Dermis microvascular lymphatic vessel endothelial cell (primary cell): ENCODE data around the gene CHCHD2. TPM values are rescaled to one million over a fixed set of nuclear protein-coding genes. Genes with fewer than 3 reads are reported as not detected.
"Not testable (repeated sequence)": the region's sequence is repeated elsewhere in the genome, so short reads cannot be mapped to it uniquely, and the experiment has no call there.

Source experiments
- DNase-seq, 2 donors: peaks; one replicate each; pipeline versions ENCODE4 v3.0.0 to v3.0.0-alpha.2; 2010; ENCODE audit warnings: low read depth in 2 of 2
- total RNA-seq: library from RNA; depleted of rRNA; stranded (reverse); fragments of >200 nt; gene quantifications from 2 replicates; pipeline ENCODE4 v1.2.1, GENCODE V29; 2014

The CHCHD2 gene, protein sequence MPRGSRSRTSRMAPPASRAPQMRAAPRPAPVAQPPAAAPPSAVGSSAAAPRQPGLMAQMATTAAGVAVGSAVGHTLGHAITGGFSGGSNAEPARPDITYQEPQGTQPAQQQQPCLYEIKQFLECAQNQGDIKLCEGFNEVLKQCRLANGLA
- total RNA-seq, result 237 and 295 TPM in 2 replicates

DNA sequence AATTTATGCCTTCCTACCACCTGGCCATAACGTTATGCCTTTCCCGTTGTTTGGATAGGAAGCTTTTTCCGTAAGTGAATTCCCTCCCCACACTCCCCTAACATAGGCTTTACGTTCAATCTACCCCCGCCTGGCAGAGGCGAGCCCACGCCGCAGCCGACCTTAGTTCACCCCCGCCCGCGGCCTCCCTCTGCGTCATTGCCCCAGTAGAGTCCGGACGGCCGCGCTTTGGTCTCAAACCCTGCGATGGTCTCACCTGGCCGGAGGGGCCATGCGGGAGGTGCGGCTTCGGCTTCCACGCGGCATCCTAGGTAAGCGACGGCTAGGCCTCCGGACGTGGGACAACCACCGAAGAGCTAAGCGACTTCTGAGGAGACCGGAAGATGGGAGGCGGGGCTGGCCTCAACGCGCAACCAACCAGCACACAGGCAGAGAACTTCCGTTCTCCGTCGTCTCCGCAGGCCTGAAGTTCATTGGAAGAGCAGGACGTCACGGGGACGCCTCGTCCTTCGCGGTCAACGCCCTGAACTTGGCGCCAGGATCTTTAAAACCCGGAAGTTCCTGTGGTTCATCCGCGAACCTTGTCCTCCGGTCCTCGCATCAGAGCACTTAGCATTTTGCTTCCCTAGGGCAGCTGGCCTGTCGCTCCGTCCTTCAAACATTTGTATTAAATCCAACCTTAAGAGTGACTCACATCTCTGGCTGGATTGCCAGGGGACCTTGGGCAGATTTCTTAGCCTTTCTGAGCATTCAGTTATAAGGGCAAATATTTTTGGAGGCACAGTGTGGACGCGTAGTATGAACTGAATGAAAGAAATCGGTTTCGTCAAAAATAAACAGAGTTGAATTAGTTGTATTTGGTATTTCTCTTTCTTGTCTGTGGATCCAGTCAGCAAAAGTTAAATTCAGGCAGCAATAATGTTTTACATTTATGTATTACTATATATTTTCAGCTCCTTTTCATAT, at the start of gene CHCHD2:
CHCHD2 (minus strand) TSS at position 369 of the 966 bp plus-strand sequence; CDS start at position 306, 63 bp downstream.
- peak; percentile 98 to 99 for DNase-seq

- not testable (repeated sequence) for DNase-seq
These were observed 24.8 kb upstream of the CHCHD2 start for GRCh38 chr7:56131062-56131461.

GRCh38 chr7:56127241-56127975, 21.1 kb upstream of the CHCHD2 start:
- DNase-seq, result no peak

GRCh38 chr7:56125831-56126230, 19.6 kb upstream of the CHCHD2 start:
- no peak for DNase-seq

GRCh38 chr7:56124981-56125380, 18.7 kb upstream of the CHCHD2 start:
- no peak for DNase-seq

GRCh38 chr7:56121440-56121839, 15.2 kb upstream of the CHCHD2 start:
- no peak for DNase-seq

DNA sequence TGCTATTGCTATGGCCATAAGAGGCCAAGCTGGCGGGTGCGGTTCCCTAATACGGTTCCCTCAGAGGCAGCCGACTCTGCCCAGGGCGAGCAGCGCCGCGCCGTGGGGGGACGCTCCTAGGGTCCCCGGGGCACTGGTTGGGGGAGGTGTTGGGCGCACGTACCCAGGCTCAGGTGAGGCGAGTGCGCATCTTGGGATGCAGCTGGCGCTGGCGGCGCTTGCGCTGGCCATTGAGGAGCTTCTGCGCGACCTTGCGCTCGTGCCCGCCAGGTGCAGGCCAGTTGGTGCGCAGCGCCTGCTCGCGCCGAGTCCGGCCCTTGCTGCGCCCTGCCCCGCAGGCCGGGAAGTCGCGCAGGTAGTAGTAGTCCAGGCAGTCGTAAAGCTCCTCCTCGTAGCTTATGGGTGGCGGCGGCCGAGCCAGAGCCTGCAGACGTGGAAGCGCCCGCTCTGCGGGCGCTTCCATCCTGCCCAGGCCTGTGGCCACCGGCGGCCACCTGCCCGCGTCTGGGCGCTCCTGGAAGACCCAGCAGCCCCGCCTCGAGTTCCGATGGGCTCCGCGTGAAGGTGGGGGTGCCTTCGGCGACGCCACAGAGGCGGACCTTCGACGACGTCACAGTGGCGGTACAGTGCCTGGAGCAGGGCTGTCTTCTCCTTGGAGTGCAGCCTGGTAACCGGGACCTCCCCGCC, 9.7 kb upstream of the CHCHD2 start, which contains the start of gene NUPR2:
NUPR2 (minus strand) TSS at position 566 of the 687 bp plus-strand sequence; CDS start at position 463, 103 bp downstream.
- no peak for DNase-seq

- DNase-seq, result not testable (repeated sequence)
These were observed 6.0 kb upstream of the CHCHD2 start for GRCh38 chr7:56112244-56112643.

DNA sequence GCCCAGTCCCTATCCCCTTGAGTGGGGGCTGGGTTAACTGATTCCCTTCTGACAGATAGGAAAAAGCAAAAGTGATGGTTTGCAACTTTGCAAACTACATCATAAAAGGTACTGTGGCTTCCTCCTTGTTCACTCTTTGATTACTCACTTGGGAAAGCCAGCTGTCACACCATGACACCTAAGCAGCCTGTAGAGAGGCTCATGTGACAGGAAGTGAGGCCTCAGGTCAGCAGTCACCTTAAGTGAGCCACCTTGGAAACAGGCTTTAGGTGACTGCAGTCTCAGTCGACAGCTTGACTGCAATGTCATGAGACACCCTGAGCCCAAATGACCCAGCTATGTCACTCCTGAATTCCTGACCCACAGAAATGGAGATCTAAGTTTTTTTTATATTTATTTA, 4.3 kb upstream of the CHCHD2 start:
- DNase-seq, result no peak

GRCh38 chr7:56107954-56108258, 1.6 kb upstream of the CHCHD2 start:
- no peak for DNase-seq

GRCh38 chr7:56105508-56105907, 768 bp downstream of the CHCHD2 start:
- DNase-seq, result peak; percentile 67 to 82

DNA sequence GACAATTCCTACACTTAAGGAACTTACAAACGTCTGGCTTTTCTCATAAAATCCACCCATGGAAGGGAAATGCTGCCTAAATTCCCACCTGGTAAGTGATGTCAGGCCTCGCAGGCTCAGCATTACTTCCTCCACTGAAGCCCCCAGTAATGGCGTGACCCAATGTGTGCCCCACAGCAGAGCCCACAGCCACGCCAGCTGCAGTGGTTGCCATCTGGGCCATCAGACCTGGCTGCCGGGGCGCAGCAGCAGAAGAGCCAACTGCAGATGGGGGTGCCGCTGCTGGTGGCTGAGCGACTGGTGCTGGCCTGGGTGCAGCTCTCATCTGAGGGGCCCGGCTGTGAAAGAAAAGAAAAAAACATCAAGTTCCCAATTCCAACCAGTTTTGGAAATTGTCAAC, 2.1 kb downstream of the CHCHD2 start:
- not testable (repeated sequence) for DNase-seq

GRCh38 chr7:56099653-56100052, 6.6 kb downstream of the CHCHD2 start:
- no peak for DNase-seq

DNA sequence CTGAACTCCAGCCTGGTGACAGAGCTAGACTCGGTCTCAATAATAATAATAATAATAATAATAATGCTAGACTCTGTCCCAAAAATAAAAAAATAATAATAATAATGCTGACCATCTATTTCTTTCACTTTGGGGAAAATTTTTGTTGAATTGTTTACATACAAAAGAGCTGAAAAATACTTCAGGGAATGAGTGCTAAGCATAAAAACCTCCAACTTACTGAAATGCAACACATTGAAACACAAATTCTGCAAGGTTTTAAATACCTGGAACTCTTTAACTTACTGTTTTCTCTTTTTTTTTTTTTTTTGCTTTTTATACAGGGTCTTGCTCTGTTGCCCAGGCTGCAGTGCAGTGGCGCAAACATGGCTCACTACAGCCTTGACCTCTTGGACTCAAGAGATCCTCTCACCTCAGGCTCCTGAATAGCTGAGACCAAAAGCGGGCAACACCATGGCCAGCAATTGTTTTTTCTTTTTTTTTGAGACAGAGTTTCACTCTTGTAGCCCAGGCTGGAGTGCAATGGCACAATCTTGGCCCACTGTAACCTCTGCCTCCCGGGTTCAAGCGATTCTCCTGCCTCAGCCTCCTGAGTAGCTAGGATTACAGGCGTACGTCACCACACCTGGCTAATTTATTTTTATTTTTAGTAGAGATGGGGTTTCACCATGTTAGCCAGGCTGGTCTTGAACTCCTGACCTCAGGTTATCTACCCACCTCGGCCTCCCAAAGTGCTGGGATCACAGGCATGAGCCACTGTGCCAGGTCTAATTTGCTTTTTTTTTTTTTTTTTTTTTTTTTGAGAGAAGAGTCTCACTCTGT, 7.9 kb downstream of the CHCHD2 start:
- not testable (repeated sequence) for DNase-seq

- no peak for DNase-seq
These were observed 8.6 kb downstream of the CHCHD2 start for GRCh38 chr7:56097700-56098099.

DNA sequence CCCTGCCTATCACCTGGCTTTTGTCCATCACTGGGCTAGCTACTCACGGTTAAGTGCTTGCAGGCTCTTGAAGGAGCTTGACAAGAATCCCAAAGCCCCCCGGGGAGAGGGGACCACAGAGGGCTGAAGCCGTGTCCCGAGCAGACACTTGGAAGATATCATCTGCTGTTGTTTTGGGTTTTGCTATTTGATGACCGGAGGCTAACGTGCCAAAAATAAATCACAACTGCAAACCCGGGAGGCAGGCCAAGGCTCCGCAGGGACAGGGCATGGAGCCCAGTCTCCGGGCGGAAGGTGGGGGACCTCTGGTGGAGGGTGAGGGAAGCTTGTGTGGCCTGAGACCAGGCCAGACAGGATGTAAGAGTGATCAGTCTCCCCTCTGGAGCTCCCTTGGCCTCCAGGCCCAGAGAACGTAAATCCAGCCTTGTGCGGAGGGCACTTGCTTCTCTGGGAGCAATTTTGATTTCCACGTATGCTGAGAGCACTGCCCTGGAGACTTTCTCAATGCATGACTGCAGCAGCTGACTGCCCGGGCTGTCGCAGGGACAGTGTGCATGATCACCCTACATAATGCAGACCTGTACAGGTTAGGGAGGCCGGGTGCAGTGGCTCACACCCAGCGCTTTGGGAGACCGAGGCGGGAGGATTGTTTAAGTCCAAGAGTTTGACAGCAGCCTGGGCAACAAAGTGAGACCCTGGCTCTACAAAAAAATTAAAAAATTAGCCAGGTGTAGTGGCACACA, 13.3 kb downstream of the CHCHD2 start, which contains the start of gene PHKG1:
PHKG1 (minus strand) TSS at position 164 of the 743 bp plus-strand sequence. CDS start 4,011 bp downstream, outside the sequence.
- peak; percentile 64 to 77 for DNase-seq

- DNase-seq, result not testable (repeated sequence)
These were observed 13.9 kb downstream of the CHCHD2 start for GRCh38 chr7:56092388-56092787.

DNA sequence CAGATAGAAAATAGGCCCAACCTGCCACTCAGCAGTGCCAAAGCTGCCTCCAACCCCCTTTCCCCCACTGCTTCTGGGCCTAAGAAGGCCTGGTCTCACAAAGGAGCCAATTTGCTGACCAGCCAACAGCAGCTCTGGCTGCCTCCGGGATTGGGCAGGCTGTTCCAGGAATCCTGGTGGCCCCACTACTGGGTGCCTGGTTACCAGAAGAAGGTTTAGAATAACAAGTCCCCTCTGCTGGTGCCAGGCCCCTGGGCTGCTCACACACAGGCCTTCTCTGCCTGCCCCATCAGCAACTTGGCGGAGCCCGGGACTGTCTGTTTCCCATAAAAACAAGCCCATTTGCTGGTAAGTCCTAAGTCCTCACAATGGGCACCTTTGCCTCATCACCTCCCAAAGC, 14.7 kb downstream of the CHCHD2 start:
- no peak for DNase-seq

DNA sequence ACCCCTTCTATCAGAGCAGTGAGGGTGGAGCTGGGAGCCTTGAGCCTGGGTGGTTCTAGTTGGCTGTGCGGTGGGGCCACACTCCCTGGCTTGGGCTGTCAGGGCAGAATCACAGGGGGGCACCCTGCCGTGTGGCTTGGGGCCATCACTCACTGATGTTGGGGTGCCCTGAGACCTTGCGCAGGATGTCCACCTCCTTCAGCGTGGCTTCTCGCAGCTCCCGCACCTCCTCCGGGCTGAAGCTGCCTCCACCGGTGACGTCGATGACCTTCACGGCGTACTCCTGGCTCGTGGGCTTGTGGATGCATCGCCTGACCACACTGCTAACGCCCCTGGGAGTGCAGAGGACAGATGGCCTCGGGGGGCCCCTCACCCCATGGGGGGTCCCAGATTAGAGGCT, 18.8 kb downstream of the CHCHD2 start:
- DNase-seq, result no peak

GRCh38 chr7:56086761-56087160, 19.5 kb downstream of the CHCHD2 start:
- no peak for DNase-seq
